ENCODE results near the gene DCLK1. TPM values are rescaled to one million over a fixed set of nuclear protein-coding genes. Genes with fewer than 3 reads are reported as not detected.

DCLK1 gene
- total RNA-seq, 4 donors from 2014 or later = 4.4 to 102 (median 13.3) TPM

GRCh38 chr13:35733827-35734226 lies 397.4 kb downstream of the DCLK1 start:
- intact Hi-C loops (cut with DNase I; ENCODE audit: low total_unique reads) = no loop called here
- no peak overlapping the region for H3K27ac ChIP-seq

GRCh38 chr13:35732565-35732964 lies 398.6 kb downstream of the DCLK1 start:
- Histone ChIP-seq H3K9me3 (no peaks in the 10 kb centered on the region), H3K4me1 (no peaks in the 10 kb centered on the region), H3K36me3 (no peaks in the 10 kb centered on the region), H3K27me3 (no peaks in the 10 kb centered on the region), H3K27ac (no peak overlapping the region), H3K4me3 (no peak overlapping the region)
- TF ChIP-seq POLR2A (IDR thresholded peaks at IDR 0.05) (no peak), CTCF (IDR thresholded peaks at IDR 0.05) (no peak)
- DNase-seq = no peak
- intact Hi-C loops (cut with DNase I; ENCODE audit: low total_unique reads) = no loop called here

More at GRCh38 chr13:35733827-35734226, 397.4 kb downstream of the DCLK1 start:
- TF ChIP-seq POLR2A (IDR thresholded peaks at IDR 0.05) (no peak), CTCF (IDR thresholded peaks at IDR 0.05) (no peak)
- no peaks in the 10 kb centered on the region for H3K36me3 ChIP-seq
- no peaks in the 10 kb centered on the region for H3K27me3 ChIP-seq
- H3K4me1 ChIP-seq = no peaks in the 10 kb centered on the region
- H3K9me3 ChIP-seq = no peaks in the 10 kb centered on the region
- H3K4me3 ChIP-seq = no peak overlapping the region
- DNase-seq = no peak

- Histone ChIP-seq H3K4me3 (no peak overlapping the region), H3K27ac (no peak overlapping the region), H3K4me1 (no peaks in the 10 kb centered on the region), H3K36me3 (no peaks in the 10 kb centered on the region), H3K9me3 (no peaks in the 10 kb centered on the region), H3K27me3 (no peaks in the 10 kb centered on the region)
- intact Hi-C loops (cut with DNase I; ENCODE audit: low total_unique reads) = no loop called here
- TF ChIP-seq POLR2A (IDR thresholded peaks at IDR 0.05) = no peak
- DNase-seq = no peak
These were observed 399.7 kb downstream of the DCLK1 start for GRCh38 chr13:35731471-35731870.

GRCh38 chr13:35729926-35730627 lies 401.1 kb downstream of the DCLK1 start:
- H3K9me3 ChIP-seq = no peaks in the 10 kb centered on the region
- no peak for DNase-seq
- no peak overlapping the region for H3K4me3 ChIP-seq
- no peaks in the 10 kb centered on the region for H3K27me3 ChIP-seq
- intact Hi-C loops (cut with DNase I; ENCODE audit: low total_unique reads) = no loop called here
- no peaks in the 10 kb centered on the region for H3K36me3 ChIP-seq
- no peak overlapping the region for H3K27ac ChIP-seq
- TF ChIP-seq CTCF (IDR thresholded peaks at IDR 0.05) (no peak), POLR2A (IDR thresholded peaks at IDR 0.05) (no peak)
- no peaks in the 10 kb centered on the region for H3K4me1 ChIP-seq

GRCh38 chr13:35727881-35728280 lies 403.3 kb downstream of the DCLK1 start:
- no peak overlapping the region for H3K27ac ChIP-seq
- H3K4me3 ChIP-seq = no peak overlapping the region
- no peak for TF ChIP-seq POLR2A (IDR thresholded peaks at IDR 0.05)
- TF ChIP-seq CTCF (IDR thresholded peaks at IDR 0.05) = no peak
- H3K27me3 ChIP-seq = no peaks in the 10 kb centered on the region
- no peaks in the 10 kb centered on the region for H3K4me1 ChIP-seq
- no peak for DNase-seq
- no peaks in the 10 kb centered on the region for H3K36me3 ChIP-seq
- intact Hi-C loops (cut with DNase I; ENCODE audit: low total_unique reads) = no loop called here
- H3K9me3 ChIP-seq = no peaks in the 10 kb centered on the region

All from uterus (tissue), 4 donors.